Ishikawa (cell line): Measurements from ENCODE around the gene APOF.

ENCODE experiments used
- CEBPB ChIP-seq: IDR thresholded peaks from 2 replicates; pipeline ENCODE4 v1.6.1; 2012
- CREB1 ChIP-seq: IDR thresholded peaks from 2 replicates; pipeline ENCODE4 v1.6.1; 2012; ENCODE audit warnings: low read depth
- EGR1 ChIP-seq: IDR thresholded peaks from 2 replicates; pipeline ENCODE4 v1.6.1; 2012
- EP300 ChIP-seq: IDR thresholded peaks from 2 replicates; pipeline ENCODE4 v1.6.1; 2012; ENCODE audit warnings: borderline replicate concordance
- FOXM1 ChIP-seq: IDR thresholded peaks from 2 replicates; pipeline ENCODE4 v1.6.1; 2012; ENCODE audit warnings: low read depth, borderline replicate concordance
- MAX ChIP-seq: IDR thresholded peaks from 2 replicates; pipeline ENCODE4 v1.6.1; 2012
- NFIC ChIP-seq: IDR thresholded peaks from 2 replicates; pipeline ENCODE4 v1.6.1; 2012
- RAD21 ChIP-seq: IDR thresholded peaks from 2 replicates; pipeline ENCODE4 v1.6.1; 2012; ENCODE audit warnings: low read depth
- REST ChIP-seq: IDR thresholded peaks from 2 replicates; pipeline ENCODE4 v1.6.1; 2012; ENCODE audit warnings: low read depth, mild to moderate bottlenecking
- TAF1 ChIP-seq: IDR thresholded peaks from 2 replicates; pipeline ENCODE4 v1.6.1; 2012; ENCODE audit warnings: low read depth, mild to moderate bottlenecking
- TCF12 ChIP-seq: IDR thresholded peaks from 2 replicates; pipeline ENCODE4 v1.6.1; 2012; ENCODE audit warnings: low read depth
- TEAD4 ChIP-seq: IDR thresholded peaks from 2 replicates; pipeline ENCODE4 v1.6.1; 2012
- USF1 ChIP-seq: IDR thresholded peaks from 2 replicates; pipeline ENCODE4 v1.6.1; 2012
- YY1 ChIP-seq: IDR thresholded peaks from 2 replicates; pipeline ENCODE4 v1.6.1; 2012; ENCODE audit warnings: low read depth
- ZBTB7A ChIP-seq: IDR thresholded peaks from 2 replicates; pipeline ENCODE4 v1.6.1; 2012; ENCODE audit warnings: low read depth

Gene APOF

GRCh38 chr12:56362130-56363059, at the start of gene APOF:
Gene APOF (minus strand): TSS chr12:56362857. CDS start chr12:56362745, 112 bp downstream.
- TF ChIP-seq MAX = no peak
- TF ChIP-seq TEAD4 = no peak
- no peak for TF ChIP-seq CEBPB
- TF ChIP-seq REST = no peak
- TF ChIP-seq EP300 = no peak
- TF ChIP-seq FOXM1 = no peak
- no peak for TF ChIP-seq EGR1
- TF ChIP-seq TAF1 = no peak
- no peak for TF ChIP-seq TCF12
- TF ChIP-seq NFIC = no peak
- TF ChIP-seq ZBTB7A = no peak
- no peak for TF ChIP-seq YY1
- TF ChIP-seq RAD21 = no peak
- TF ChIP-seq USF1 = no peak

- TF ChIP-seq USF1 (no peak), FOXM1 (no peak), TAF1 (no peak), CREB1 (no peak), ZBTB7A (no peak), REST (no peak), EGR1 (no peak), NFIC (no peak), MAX (no peak), RAD21 (no peak), CEBPB (no peak), TCF12 (no peak)
Measured at GRCh38 chr12:56411781-56412639, 49.4 kb upstream of the APOF start.

GRCh38 chr12:56410768-56411167, 48.1 kb upstream of the APOF start:
- TF ChIP-seq ZBTB7A (no peak), EGR1 (no peak)

- TF ChIP-seq ZBTB7A (no peak), EGR1 (no peak), YY1 (no peak), CREB1 (no peak), CEBPB (no peak), NFIC (no peak), TCF12 (no peak)
Measured at GRCh38 chr12:56408799-56409417, 46.3 kb upstream of the APOF start.

- TF ChIP-seq MAX (no peak), NFIC (no peak), CREB1 (no peak), ZBTB7A (no peak), TAF1 (no peak), RAD21 (no peak), REST (no peak), CEBPB (no peak), TEAD4 (no peak), TCF12 (no peak), USF1 (no peak), EGR1 (no peak)
Measured at GRCh38 chr12:56398324-56398723, 35.7 kb upstream of the APOF start.
